Activated T-cell treated with anti-CD3 and anti-CD28 coated beads for 1 hour (primary cell): ENCODE results near the gene C19orf47.
"Not testable (repeated sequence)": the region's sequence is repeated elsewhere in the genome, so short reads cannot be mapped to it uniquely, and the experiment has no call there.

Experiments used
- DNase-seq: peaks from one replicate; pipeline ENCODE4 v3.0.0-alpha.2; 2020; ENCODE audit warnings: low read depth

C19orf47 gene

GRCh38 chr19:40348961-40349507 lies 837 bp upstream of the C19orf47 start:
- DNase-seq, result no peak

DNA sequence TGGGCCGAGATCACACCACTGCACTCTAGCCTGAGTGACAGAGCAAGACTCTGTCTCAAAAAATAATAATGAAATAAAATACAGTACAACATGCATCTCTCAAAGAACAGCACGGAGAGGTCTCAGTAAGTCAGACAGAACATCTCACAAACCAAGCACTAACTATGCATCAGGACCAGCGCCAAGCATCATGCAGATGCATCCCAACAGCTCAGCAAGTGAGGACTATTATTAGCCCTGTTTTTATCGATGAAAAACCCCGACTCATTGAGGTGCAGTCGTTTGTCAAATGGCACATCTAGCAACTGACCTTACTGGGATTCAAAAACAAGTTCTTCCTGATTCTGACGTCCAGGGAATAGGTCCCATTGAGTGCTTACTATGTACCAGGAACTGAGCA lies 3.8 kb downstream of the C19orf47 start:
- no peak for DNase-seq

GRCh38 chr19:40342644-40343311 lies 5.4 kb downstream of the C19orf47 start:
- no peak for DNase-seq

- DNase-seq, result no peak
These were observed 6.4 kb downstream of the C19orf47 start for GRCh38 chr19:40341601-40342482.

- DNase-seq, result no peak
These were observed 9.0 kb downstream of the C19orf47 start for GRCh38 chr19:40339018-40339728.

- no peak for DNase-seq
These were observed 10.6 kb downstream of the C19orf47 start for GRCh38 chr19:40337594-40337993.

GRCh38 chr19:40337107-40337506 lies 11.1 kb downstream of the C19orf47 start:
- DNase-seq, result no peak

GRCh38 chr19:40336601-40336900 lies 11.6 kb downstream of the C19orf47 start:
- DNase-seq, result no peak

GRCh38 chr19:40335855-40336600 lies 12.2 kb downstream of the C19orf47 start:
- DNase-seq, result no peak

DNA sequence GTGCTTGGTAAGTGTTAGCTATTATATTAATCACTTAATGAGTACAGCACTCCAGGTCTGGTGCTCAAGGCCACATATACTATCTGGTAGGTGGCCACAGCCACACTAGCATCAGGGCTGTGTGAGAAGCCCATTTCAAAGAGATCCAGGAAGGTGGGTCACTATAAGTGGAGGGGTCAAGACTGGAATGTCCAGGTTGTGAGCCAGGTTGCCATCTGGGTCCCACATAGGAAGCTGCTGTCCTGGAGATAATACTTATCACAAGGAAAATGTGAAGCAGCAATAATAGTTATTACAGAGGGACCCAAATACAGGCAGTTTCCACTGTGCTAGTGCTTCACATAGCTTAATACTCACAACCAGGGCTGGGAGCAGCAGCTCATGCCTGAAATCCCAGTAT lies 13.1 kb downstream of the C19orf47 start:
- no peak for DNase-seq

DNA sequence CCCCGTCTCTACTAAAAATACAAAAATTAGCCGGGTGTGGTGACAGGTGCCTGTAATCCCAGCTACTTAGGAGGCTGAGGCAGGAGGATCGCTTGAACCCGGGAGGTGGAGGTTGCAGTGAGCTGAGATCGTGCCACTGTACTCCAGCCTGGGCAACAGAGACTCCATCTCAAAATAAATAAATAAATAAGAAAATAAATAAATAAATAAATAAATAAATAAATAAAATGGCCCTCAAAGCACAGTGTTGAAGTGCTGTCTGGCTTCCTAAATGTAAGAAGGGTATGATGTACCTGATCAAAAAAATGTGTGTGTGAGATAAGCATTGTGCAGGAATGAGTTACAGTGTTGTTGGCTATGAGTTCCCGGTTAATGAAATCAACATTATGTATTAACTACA lies 15.1 kb downstream of the C19orf47 start:
- DNase-seq, result not testable (repeated sequence)

- DNase-seq, result no peak
These were observed 15.5 kb downstream of the C19orf47 start for GRCh38 chr19:40332669-40333068.

GRCh38 chr19:40331052-40331451 lies 17.1 kb downstream of the C19orf47 start:
- DNase-seq, result no peak

DNA sequence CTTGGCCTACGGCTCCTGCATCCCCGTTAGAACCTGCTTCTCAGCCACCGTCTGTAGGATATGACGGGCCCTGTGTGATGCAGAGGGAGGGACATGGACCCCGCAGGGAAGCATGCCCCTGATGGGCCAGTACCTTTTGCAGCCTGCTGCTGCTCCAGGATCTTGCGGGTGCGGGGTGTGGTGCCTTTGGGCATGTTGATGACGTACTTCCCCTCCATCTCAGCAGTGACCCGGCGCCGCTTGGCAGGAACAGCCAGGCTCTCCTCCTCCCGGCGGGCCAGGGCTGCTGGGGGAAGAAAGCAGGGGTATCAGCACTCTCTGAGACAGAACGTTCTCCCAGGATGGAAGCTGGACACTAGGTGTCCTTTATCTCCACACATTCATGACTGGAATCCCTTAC lies 22.0 kb downstream of the C19orf47 start:
- DNase-seq, result no peak

GRCh38 chr19:40323705-40324104 lies 24.5 kb downstream of the C19orf47 start:
- DNase-seq, result no peak

DNA sequence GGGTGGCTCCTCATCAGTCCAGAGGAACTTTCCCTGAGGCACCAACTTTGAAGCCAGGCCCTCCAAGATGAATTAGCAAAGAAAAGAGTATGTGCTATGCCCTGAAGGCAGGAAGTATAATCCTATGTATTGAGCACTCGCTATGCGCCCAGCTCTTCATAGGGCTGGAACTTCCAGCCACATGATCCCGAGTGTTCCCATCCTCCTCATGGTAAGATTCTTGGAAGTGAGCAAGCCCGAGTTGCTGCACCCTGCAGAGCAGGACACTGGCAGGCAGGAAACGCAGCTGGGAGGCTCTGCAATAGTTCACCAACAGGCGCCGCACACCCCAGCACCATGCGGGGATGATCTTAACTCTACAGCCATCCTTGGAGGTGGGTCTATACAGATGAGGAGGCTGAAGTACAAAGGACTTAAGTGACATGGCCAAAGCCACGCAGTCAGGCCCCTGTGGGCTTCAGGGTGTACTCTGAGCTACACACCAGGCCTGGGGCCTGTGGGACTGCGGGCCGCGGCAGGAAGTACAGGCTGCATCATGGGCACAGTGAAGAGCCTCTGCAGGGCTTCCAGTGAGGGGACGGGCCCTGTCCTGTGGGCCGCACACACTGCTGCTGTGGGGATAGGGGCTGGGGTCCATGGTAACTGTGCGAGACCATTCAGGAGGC lies 25.1 kb downstream of the C19orf47 start:
- no peak for DNase-seq

GRCh38 chr19:40322271-40322610 lies 26.0 kb downstream of the C19orf47 start:
- no peak for DNase-seq

- DNase-seq, result no peak
These were observed 26.5 kb downstream of the C19orf47 start for GRCh38 chr19:40321566-40322270.

DNA sequence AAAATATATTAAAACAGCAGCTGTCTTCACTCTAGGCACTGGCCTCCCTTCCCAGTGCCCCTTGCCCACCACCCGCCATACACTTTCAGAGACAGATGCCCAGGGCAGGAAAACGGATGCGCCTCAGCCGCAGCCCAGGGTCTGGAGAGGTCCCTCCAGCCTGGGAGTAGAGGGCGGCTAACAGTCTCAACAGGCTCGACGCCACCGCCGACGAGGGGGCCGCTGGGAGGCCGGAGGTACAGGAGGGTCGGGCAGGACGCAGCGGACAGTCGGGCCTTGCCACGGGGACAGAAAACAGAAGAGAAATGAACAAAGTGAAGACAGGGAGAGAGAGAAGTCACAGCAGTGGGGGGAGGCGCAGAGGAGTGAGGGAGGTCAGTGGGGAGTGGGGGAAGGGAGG lies 27.1 kb downstream of the C19orf47 start:
- no peak for DNase-seq

DNA sequence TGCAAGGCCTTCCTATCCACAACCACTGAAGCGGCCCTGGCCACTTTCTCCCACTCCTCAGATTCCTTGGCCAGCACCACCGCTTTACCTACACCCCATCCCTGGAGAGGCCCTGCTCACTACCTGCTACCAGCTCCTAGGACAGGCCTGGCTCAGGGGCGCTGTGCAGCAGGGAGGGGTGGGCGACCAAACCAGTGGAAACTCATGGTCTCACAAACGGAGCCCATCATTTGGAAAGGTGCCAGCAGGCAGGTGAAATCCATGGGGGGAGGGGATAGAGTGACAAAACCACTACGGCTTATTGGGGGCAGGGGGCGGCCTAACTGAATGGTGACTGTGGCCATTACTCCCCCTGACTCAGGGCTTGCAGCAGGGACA lies 27.6 kb downstream of the C19orf47 start:
- DNase-seq, result no peak

DNA sequence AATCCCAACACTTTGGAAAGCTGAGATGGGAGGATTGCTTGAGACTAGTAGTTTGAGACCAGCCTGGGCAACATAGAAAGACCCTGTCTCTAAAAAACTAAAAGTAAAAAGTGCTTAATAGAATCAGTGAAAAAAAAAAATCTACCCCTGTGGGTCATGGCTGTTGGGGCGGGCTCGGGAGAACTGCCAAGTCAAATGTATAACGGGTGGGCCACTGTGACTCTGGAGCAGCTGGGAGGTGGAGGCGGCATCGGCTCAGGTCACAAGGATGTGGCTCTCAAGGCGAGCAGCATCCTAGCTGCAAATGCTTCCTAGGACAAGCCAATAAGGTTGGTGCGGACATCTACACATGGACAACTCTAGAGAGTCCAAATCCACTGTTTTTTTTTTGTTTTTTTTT lies 30.9 kb downstream of the C19orf47 start:
- no peak for DNase-seq
